ENCODE data around the gene TAS1R3. TPM values are rescaled to one million over a fixed set of nuclear protein-coding genes. Genes with fewer than 3 reads are reported as not detected.

The TAS1R3 gene
- total and polyA plus RNA-seq, 7 experiments from 2014 or later: 0.32 to 2.6 (median 1.5) TPM; not detected in 1

DNA sequence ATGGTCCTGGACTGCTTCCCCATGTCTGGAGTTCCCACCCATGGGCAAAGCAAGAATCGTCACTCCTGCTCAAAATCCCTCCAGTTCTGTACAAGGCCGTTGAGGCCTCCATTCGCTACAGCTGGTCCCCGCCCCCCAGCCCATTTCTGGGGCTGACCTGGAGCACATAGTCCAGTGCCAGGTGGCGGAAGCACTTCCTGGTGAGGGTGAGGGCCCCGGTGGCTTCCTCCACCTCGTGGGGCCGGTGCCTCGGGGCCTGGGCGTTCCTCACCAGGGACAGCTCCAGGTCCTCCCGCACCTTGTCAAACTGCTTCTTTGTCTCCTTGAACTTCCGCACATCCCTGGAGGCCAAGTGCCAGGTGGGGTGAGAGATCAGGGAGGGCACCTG, 30.7 kb upstream of the TAS1R3 start:
- intact Hi-C loops (cut with micrococcal nuclease): loop anchor here in 1 of 2 donors (10.0 kb wide), 1 partner anchor 286 kb away; the partner anchor contains the start of gene ISG15
- H3K27ac ChIP-seq (ENCODE audit: low read depth, low read length): no peak overlapping the region
- peaks cover 9 to 11% of the 10 kb centered on the region in 2 donors for H3K4me1 ChIP-seq (ENCODE audit: control insufficient read depth in 2 of 2, insufficient read depth in 2 of 2, low read length in 2 of 2)
- H3K9me3 ChIP-seq (ENCODE audit: control insufficient read depth in 2 of 3, low read length in 3 of 3): no peaks in the 10 kb centered on the region
- H3K27me3 ChIP-seq (ENCODE audit: control insufficient read depth in 2 of 2, insufficient read depth in 2 of 2, low read length in 2 of 2): no peaks in the 10 kb centered on the region
- Mint-ChIP-seq H3K27ac (no peak overlapping the region), H3K4me3 (no peak overlapping the region), H3K4me1 (peaks cover 0 to 9% (median 4%) of the 10 kb centered on the region in 7 donors), H3K9me3 (no peaks in the 10 kb centered on the region), H3K36me3 (no peaks in the 10 kb centered on the region), H3K27me3 (no peaks in the 10 kb centered on the region)
- H3K4me3 ChIP-seq (ENCODE audit: low read length): no peak overlapping the region
- peaks cover 0 to 11% (median 0%) of the 10 kb centered on the region in 3 experiments for H3K36me3 ChIP-seq (ENCODE audit: control insufficient read depth in 2 of 3, insufficient read depth in 3 of 3, low read length in 3 of 3)
- ChIA-PET CTCF (interaction anchor here (0.8 kb wide), 1 partner anchor 9 kb away, joined by 3 read pairs; no protein-coding TSS in a partner anchor), POLR2A (interaction anchor here (1.0 kb wide), 1 partner anchor 11 kb away, joined by 3 read pairs; no protein-coding TSS in a partner anchor)
- DNase-seq (no peak), ATAC-seq (no peak)

DNA sequence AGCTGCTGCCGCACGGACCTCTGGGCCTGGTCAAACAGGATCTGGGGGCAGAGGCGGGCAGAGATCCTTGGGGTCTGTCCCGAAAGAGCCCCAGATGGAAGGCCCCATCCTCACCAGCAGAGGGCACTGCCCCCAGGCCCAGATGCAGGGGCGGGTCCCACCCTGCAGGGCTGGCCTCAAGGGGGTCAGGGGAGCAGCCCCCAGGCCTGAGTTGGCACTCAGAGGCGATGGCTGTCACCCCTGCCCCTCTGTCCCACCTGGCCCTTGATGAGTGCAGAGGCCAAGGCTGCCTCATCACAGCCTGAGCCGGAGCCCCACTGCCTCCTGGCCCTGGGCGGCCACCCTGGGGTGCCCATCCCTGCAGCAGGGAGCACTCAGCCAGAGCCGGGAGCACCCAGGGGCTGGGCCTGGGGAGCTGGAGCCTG, 29.1 kb upstream of the TAS1R3 start:
- ATAC-seq: no peak
- H3K27me3 ChIP-seq (ENCODE audit: control insufficient read depth in 2 of 2, insufficient read depth in 2 of 2, low read length in 2 of 2): no peaks in the 10 kb centered on the region
- DNase-seq: no peak
- H3K4me1 Mint-ChIP-seq: peaks cover 11 to 22% (median 16%) of the 10 kb centered on the region in 7 donors
- H3K36me3 ChIP-seq (ENCODE audit: control insufficient read depth in 2 of 3, insufficient read depth in 3 of 3, low read length in 3 of 3): peaks cover 0 to 4% (median 0%) of the 10 kb centered on the region in 3 experiments
- H3K9me3 Mint-ChIP-seq: peaks cover 0 to under 1% (median 0%) of the 10 kb centered on the region in 11 donors
- ChIA-PET CTCF (no interaction called here), POLR2A (no interaction called here)
- no peak overlapping the region for H3K4me3 ChIP-seq (ENCODE audit: low read length)
- H3K9me3 ChIP-seq (ENCODE audit: control insufficient read depth in 2 of 3, low read length in 3 of 3): no peaks in the 10 kb centered on the region
- H3K27me3 Mint-ChIP-seq: no peaks in the 10 kb centered on the region
- no peak overlapping the region for H3K27ac Mint-ChIP-seq
- H3K4me3 Mint-ChIP-seq: no peak overlapping the region
- intact Hi-C loops (cut with micrococcal nuclease): loop anchor here in 1 of 2 donors (10.0 kb wide), 1 partner anchor 287 kb away; the partner anchor contains the start of gene ISG15
- no peak overlapping the region for H3K27ac ChIP-seq (ENCODE audit: low read depth, low read length)
- H3K36me3 Mint-ChIP-seq: peaks cover 0 to 4% (median 0%) of the 10 kb centered on the region in 5 donors
- peaks cover 21 to 25% of the 10 kb centered on the region in 2 donors for H3K4me1 ChIP-seq (ENCODE audit: control insufficient read depth in 2 of 2, insufficient read depth in 2 of 2, low read length in 2 of 2)

DNA sequence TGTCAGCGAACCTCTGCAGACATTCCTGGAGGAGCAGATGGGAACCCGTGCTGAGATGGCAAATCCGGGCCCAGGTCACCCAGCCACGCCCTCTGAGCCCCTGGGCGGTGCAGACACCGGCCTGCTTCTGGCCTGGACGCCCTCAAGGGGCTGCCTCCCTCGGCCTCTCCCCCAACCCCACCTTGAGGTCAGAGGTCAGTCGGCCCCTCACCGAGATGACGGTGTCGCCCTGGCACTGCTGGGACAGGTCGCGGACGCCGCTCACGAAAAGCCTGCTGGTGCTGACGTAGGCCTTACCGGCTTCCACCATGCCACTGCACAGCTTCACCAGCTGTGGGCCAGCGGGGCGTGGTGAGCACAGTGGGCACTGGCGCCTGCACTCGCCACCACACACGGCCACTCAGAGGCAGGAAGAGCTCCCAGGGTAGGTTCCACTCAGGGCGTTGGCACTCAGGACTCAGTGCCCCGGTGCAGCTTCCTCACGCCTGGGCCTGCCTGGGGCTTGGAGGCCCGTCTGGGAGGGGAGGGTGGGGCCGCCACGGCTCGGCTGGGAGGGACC, 28.1 kb upstream of the TAS1R3 start:
- H3K36me3 Mint-ChIP-seq: peaks cover 0 to 4% (median 0%) of the 10 kb centered on the region in 5 donors

DNA sequence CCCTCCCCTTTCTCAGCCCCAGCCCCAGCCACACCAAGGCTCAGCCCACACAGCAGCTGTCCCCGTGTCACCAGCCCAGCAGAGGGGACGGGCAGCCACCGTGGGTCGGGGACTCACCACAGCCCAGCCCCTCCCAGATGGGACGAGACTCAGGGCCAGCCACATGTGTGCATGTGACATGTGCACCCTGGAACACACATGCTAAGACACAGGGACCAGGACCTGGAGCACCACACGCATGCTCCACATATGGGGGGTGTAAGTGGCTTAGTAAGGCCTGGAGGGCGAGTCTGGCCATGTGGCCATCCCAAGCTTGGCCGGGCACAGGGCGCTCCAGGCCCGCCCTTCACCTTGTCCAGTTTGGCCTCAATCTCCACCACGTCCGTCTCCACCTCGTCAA, 27.3 kb upstream of the TAS1R3 start:
- H3K4me1 Mint-ChIP-seq: peaks cover 11 to 24% (median 18%) of the 10 kb centered on the region in 7 donors
- CTCF ChIA-PET: interaction anchor here (0.6 kb wide), 1 partner anchor 150 kb away, joined by 6 read pairs; no protein-coding TSS in a partner anchor

More for the DNA sequence above, 28.1 kb upstream of the TAS1R3 start:
- H3K36me3 ChIP-seq (ENCODE audit: control insufficient read depth in 2 of 3, insufficient read depth in 3 of 3, low read length in 3 of 3): peaks cover 0 to 1% (median 0%) of the 10 kb centered on the region in 3 experiments
- Mint-ChIP-seq H3K27ac (no peak overlapping the region), H3K9me3 (peaks cover 0 to 2% (median 0%) of the 10 kb centered on the region in 11 donors), H3K4me3 (no peak overlapping the region), H3K27me3 (no peaks in the 10 kb centered on the region), H3K4me1 (peaks cover 11 to 24% (median 18%) of the 10 kb centered on the region in 7 donors)
- CTCF ChIA-PET: no interaction called here
- intact Hi-C loops (cut with micrococcal nuclease): loop anchor here in 1 of 2 donors (10.0 kb wide), 1 partner anchor 288 kb away; the partner anchor contains the start of gene ISG15
- H3K4me1 ChIP-seq (ENCODE audit: control insufficient read depth in 2 of 2, insufficient read depth in 2 of 2, low read length in 2 of 2): peaks cover 23 to 29% of the 10 kb centered on the region in 2 donors
- POLR2A ChIA-PET: interaction anchor here (1.3 kb wide), 1 partner anchor 11 kb away, joined by 3 read pairs; no protein-coding TSS in a partner anchor
- ATAC-seq (no peak), DNase-seq (no peak)
- no peak overlapping the region for H3K27ac ChIP-seq (ENCODE audit: low read depth, low read length)
- H3K9me3 ChIP-seq (ENCODE audit: control insufficient read depth in 2 of 3, low read length in 3 of 3): no peaks in the 10 kb centered on the region
- H3K27me3 ChIP-seq (ENCODE audit: control insufficient read depth in 2 of 2, insufficient read depth in 2 of 2, low read length in 2 of 2): no peaks in the 10 kb centered on the region
- H3K4me3 ChIP-seq (ENCODE audit: low read length): no peak overlapping the region

DNA sequence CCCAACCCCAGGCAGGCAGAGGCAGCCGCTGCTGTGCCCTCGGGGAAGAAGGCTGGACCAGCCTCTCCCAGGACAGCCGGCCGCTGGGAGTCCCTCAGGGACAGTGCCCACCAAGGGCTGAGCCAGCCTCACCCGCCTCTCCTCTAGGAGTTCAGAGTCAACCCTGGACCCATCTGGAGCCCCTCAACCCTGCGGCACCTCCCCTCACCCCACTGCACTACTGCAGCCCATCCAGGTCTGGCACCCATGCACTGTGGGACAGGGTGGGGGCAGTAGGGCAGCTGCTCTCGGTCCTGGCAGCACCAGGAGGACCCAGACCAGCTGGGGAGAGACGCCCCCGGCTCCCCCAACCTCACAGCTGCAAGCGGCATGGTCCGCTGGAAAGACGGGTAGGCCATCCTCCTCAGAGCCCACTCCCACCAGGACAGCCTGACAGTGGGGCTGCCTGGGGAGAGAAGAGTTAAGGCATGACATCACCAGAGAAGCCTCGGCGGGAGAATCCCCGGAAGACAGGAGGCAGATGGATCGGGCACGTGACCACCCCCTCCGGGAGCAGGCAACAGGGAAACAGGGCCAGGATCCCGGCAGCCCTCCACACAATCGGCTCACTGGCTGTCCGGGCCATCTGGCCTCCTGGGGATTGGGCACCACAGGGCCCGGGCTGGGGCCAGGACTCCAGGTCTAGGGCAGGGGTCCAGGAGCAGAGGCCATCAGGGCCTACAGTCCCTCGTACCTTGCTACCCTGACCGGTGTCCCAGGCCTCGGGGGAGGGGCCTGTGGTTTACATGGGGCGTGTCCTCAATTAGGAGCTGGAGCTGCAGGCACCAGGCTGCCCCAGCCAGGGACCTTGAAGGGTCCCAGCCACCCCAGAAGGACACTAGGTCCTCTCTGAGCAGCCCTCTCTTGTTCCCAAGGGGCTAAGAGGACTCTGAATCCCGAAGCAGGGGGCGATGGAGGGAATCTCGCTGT, 26.5 kb upstream of the TAS1R3 start:
- H3K4me1 ChIP-seq (ENCODE audit: control insufficient read depth in 2 of 2, insufficient read depth in 2 of 2, low read length in 2 of 2): peaks cover 28 to 34% of the 10 kb centered on the region in 2 donors
- CTCF ChIA-PET: interaction anchor here (0.5 to 1.0 kb wide), 6 partner anchors 44 to 202 kb away, joined by 3 to 4 read pairs (median 4); no protein-coding TSS in a partner anchor
- Mint-ChIP-seq H3K9me3 (peaks cover 0 to 2% (median 0%) of the 10 kb centered on the region in 11 donors), H3K4me3 (peak overlapping the region; percentile 42 to 91 (median 85)), H3K36me3 (peaks cover 0 to 4% (median 0%) of the 10 kb centered on the region in 5 donors), H3K27ac (peak overlapping the region in 7 of 9 donors; percentile 38 to 87 (median 68)), H3K4me1 (peaks cover 11 to 24% (median 18%) of the 10 kb centered on the region in 7 donors), H3K27me3 (no peaks in the 10 kb centered on the region)
- ATAC-seq (no peak), DNase-seq (no peak)
- peak overlapping the region; percentile 57 for H3K27ac ChIP-seq (ENCODE audit: low read depth, low read length)
- POLR2A ChIA-PET: interaction anchor here (0.6 to 1.3 kb wide), 8 partner anchors 14 to 202 kb away, joined by 3 to 6 read pairs (median 3); partner anchors contain the start of gene AURKAIP1
- no peaks in the 10 kb centered on the region for H3K36me3 ChIP-seq (ENCODE audit: control insufficient read depth in 2 of 3, insufficient read depth in 3 of 3, low read length in 3 of 3)
- no peaks in the 10 kb centered on the region for H3K27me3 ChIP-seq (ENCODE audit: control insufficient read depth in 2 of 2, insufficient read depth in 2 of 2, low read length in 2 of 2)
- no peaks in the 10 kb centered on the region for H3K9me3 ChIP-seq (ENCODE audit: control insufficient read depth in 2 of 3, low read length in 3 of 3)
- H3K4me3 ChIP-seq (ENCODE audit: low read length): peak overlapping the region; percentile 53
- intact Hi-C loops (cut with micrococcal nuclease): loop anchor here (1.0 to 10.0 kb wide), 5 partner anchors 52 to 292 kb away; partner anchors contain the start of genes ISG15 (in 2 of the 2) and ATAD3A (in 1 of the 2)

More for the DNA sequence above, 27.3 kb upstream of the TAS1R3 start:
- DNase-seq: no peak
- Histone ChIP-seq H3K27ac (ENCODE audit: low read depth, low read length) (no peak overlapping the region), H3K4me1 (ENCODE audit: control insufficient read depth in 2 of 2, insufficient read depth in 2 of 2, low read length in 2 of 2) (peaks cover 23 to 29% of the 10 kb centered on the region in 2 donors), H3K27me3 (ENCODE audit: control insufficient read depth in 2 of 2, insufficient read depth in 2 of 2, low read length in 2 of 2) (no peaks in the 10 kb centered on the region), H3K4me3 (ENCODE audit: low read length) (no peak overlapping the region), H3K36me3 (ENCODE audit: control insufficient read depth in 2 of 3, insufficient read depth in 3 of 3, low read length in 3 of 3) (no peaks in the 10 kb centered on the region), H3K9me3 (ENCODE audit: control insufficient read depth in 2 of 3, low read length in 3 of 3) (no peaks in the 10 kb centered on the region)
- Mint-ChIP-seq H3K4me3 (peak overlapping the region in 1 of 10 donors; percentile 56), H3K36me3 (peaks cover 0 to 4% (median 0%) of the 10 kb centered on the region in 5 donors), H3K9me3 (peaks cover 0 to 2% (median 0%) of the 10 kb centered on the region in 11 donors), H3K27me3 (no peaks in the 10 kb centered on the region), H3K27ac (no peak overlapping the region)
- POLR2A ChIA-PET: interaction anchor here (0.9 to 1.3 kb wide), 2 partner anchors 12 to 50 kb away, joined by 3 read pairs; no protein-coding TSS in a partner anchor
- no peak for ATAC-seq
- intact Hi-C loops (cut with micrococcal nuclease): loop anchor here in 1 of 2 donors (10.0 kb wide), 1 partner anchor 289 kb away; the partner anchor contains the start of gene ISG15

All from naive thymus-derived CD4-positive, alpha-beta T cell (primary cell).